Left lung (tissue), 10 donors: Measurements from ENCODE around the gene BTBD7. TPM values are rescaled to one million over a fixed set of nuclear protein-coding genes. Genes with fewer than 3 reads are reported as not detected.

Experiments used
- ATAC-seq: fragments of 200-7000 bp; cut with Tn5 transposase; one replicate; pipeline ENCODE4 v1.9.1; 2020; ENCODE audit warnings: moderate library complexity
- DNase-seq, 4 donors: peaks; one replicate each; pipeline ENCODE4 v3.0.0-alpha.2; 2013 to 2020
- H3K27ac ChIP-seq, 2 donors: fragments of 200-600 bp; sonication (generic) in 1 of 2; one replicate each; pipeline versions ENCODE4 v1.5.0 to v1.8.0; 2020 to 2021
- H3K27me3 ChIP-seq, 2 donors: fragments of 200-600 bp; sonication (generic) in 1 of 2; one replicate each; pipeline versions ENCODE4 v1.5.0 to v1.8.0; 2020 to 2021
- H3K36me3 ChIP-seq, 2 donors: fragments of 200-600 bp; sonication (generic) in 1 of 2; one replicate each; pipeline versions ENCODE4 v1.5.0 to v1.8.0; 2020 to 2021
- H3K4me1 ChIP-seq, 2 donors: fragments of 200-600 bp; one replicate each; pipeline ENCODE4 v1.8.0; 2021
- H3K4me3 ChIP-seq, 2 donors: fragments of 200-600 bp; sonication (generic) in 1 of 2; one replicate each; pipeline versions ENCODE4 v1.5.0 to v1.8.0; 2020 to 2021; ENCODE audit warnings: mild to moderate bottlenecking in 1 of 2
- H3K9me3 ChIP-seq, 2 donors: fragments of 200-600 bp; sonication (generic) in 1 of 2; one replicate each; pipeline versions ENCODE4 v1.5.0 to v1.8.0; 2020 to 2021
- CTCF ChIP-seq, 2 donors: fragments of 200-600 bp; sonication (generic) in 1 of 2; IDR thresholded peaks; one replicate each; pipeline versions ENCODE4 v1.5.0 to v1.8.0; 2021; ENCODE audit warnings: antibody characterized with exemption in 2 of 2
- intact Hi-C, 2 donors: fragments of 100-400 bp; cut with DNase I; formaldehyde crosslinking; loops; one replicate each; pipeline versions ENCODE4 v1.11.2 to v1.14.2; 2022
- polyA plus RNA-seq, 6 donors: library from polyadenylated mRNA; unstranded; fragments of 120-200 nt; gene quantifications; one replicate each; pipeline ENCODE4 v1.2.1, GENCODE V29; 2013; ENCODE audit not compliant: insufficient read length in 6 of 6
- total RNA-seq, 2 donors: library from RNA; stranded (reverse); fragmentation: NEBNext Ultra II Directional; extraction: Animal tissue kit (Norgen Biotek cat#: 25700); gene quantifications; one replicate each; pipeline ENCODE4 v1.2.1, GENCODE V29; 2021
- donor health status: DM: no; HTN: yes; CAD: no.
- donor health status: DM: no; HTN: no; CAD: no.

BTBD7 gene
- total and polyA plus RNA-seq, 8 donors = 32.1 to 42.8 (median 38.7) TPM

- no peaks in the 10 kb centered on the region for H3K9me3 ChIP-seq
Observed at GRCh38 chr14:93304771-93305170, 28.1 kb downstream of the BTBD7 start.

GRCh38 chr14:93303659-93304058, 29.2 kb downstream of the BTBD7 start:
- ATAC-seq = no peak
- intact Hi-C loops = no loop called here
- H3K4me1 ChIP-seq = peaks cover 3 to 45% of the 10 kb centered on the region in 2 donors
- H3K36me3 ChIP-seq = no peaks in the 10 kb centered on the region
- H3K27me3 ChIP-seq = no peaks in the 10 kb centered on the region
- H3K27ac ChIP-seq = peak overlapping the region in 1 of 2 donors; percentile 16
- H3K4me3 ChIP-seq = no peak overlapping the region
- no peak for DNase-seq
- H3K9me3 ChIP-seq = no peaks in the 10 kb centered on the region
- TF ChIP-seq CTCF (IDR thresholded peaks at IDR 0.05) = no peak

More at GRCh38 chr14:93304771-93305170, 28.1 kb downstream of the BTBD7 start:
- TF ChIP-seq CTCF (IDR thresholded peaks at IDR 0.05) = no peak
- Histone ChIP-seq H3K36me3 (no peaks in the 10 kb centered on the region), H3K4me1 (peaks cover 3 to 35% of the 10 kb centered on the region in 2 donors), H3K27ac (no peak overlapping the region), H3K4me3 (no peak overlapping the region), H3K27me3 (no peaks in the 10 kb centered on the region)
- intact Hi-C loops = no loop called here
- ATAC-seq (no peak), DNase-seq (no peak)

DNA sequence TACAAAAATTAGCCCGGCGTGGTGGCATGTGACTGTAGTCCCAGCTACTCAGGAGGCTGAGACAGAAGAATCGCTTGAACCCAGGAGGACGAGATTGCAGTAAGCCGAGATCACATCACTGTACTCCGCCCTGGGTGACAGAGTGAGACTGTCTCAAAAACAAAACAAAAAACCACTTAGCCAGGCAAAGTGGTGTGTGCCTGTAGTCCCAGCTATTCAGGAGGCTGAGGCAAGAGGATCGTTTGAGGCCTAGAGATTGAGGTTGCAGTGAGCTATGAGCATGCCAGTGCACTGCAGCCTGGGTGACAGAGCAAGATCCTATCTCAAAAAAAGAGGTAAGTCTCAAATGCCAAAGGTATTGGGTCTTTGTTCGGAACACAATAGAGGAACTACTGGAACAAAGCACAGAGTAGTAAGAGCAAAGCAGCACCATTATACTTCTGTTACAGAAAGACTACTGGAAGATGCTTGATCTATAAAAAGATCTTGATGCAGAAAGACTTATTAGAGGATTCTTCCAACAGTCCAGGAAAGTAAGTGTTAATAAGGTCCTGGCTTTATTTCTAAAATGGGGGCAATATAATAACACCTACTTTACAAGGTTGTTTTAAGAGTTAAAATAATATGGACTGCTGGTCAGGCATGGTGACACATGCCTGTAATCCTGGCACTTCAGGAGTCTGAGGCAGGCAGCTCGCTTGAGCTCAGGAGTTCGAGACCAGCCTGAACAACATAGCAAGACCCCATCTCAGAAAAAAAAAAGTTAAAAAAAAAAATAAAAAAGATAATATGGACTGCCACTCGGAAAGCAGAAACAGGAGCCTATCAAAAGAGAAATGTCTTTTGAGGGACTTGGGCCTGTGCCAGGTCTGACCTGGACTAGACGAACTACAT, 29.9 kb downstream of the BTBD7 start:
- DNase-seq = no peak
- H3K4me3 ChIP-seq = no peak overlapping the region
- H3K9me3 ChIP-seq = no peaks in the 10 kb centered on the region
- intact Hi-C loops = no loop called here
- TF ChIP-seq CTCF (IDR thresholded peaks at IDR 0.05) = no peak
- H3K36me3 ChIP-seq = no peaks in the 10 kb centered on the region
- H3K27me3 ChIP-seq = no peaks in the 10 kb centered on the region
- peak overlapping the region in 1 of 2 donors; percentile 16 for H3K27ac ChIP-seq
- H3K4me1 ChIP-seq = peaks cover 3 to 44% of the 10 kb centered on the region in 2 donors
- ATAC-seq = no peak

DNA sequence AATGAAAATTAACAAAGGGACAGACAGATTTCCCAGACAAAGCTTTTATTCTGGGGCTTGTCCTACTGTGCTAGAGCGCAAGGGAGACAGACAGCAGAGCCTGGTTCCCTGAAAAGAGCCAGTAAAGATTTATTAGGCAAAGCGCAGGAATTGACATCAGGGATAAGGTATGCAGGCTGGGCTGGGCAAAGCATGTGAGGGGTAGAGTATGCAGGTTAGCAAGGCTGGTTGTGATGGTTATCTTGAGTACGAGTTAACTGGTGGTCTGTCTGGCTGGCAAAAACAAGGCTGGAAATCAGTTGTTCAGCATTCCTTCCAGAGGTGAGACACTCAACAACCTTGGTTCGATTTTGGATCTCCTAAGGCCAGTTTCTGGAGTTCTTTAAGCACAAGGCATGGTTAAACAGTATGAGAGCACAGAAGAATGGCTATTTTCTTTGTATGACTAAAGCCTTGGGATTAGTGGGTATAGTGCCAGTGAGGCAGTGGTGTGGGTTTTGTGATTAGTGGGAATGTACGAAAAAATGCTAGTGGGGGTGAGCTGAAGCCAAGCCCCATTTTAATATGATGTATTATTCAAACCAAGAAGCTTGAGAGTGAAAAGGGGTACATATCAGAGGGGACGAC, 30.9 kb downstream of the BTBD7 start:
- Histone ChIP-seq H3K4me3 (no peak overlapping the region), H3K27me3 (no peaks in the 10 kb centered on the region), H3K36me3 (no peaks in the 10 kb centered on the region), H3K9me3 (no peaks in the 10 kb centered on the region), H3K27ac (no peak overlapping the region), H3K4me1 (peaks cover 3 to 39% of the 10 kb centered on the region in 2 donors)
- no peak for TF ChIP-seq CTCF (IDR thresholded peaks at IDR 0.05)
- DNase-seq (no peak), ATAC-seq (no peak)
- intact Hi-C loops = no loop called here

- H3K4me1 ChIP-seq = peaks cover under 1 to 25% of the 10 kb centered on the region in 2 donors
- H3K4me3 ChIP-seq = no peak overlapping the region
- H3K27me3 ChIP-seq = no peaks in the 10 kb centered on the region
- intact Hi-C loops = no loop called here
- H3K9me3 ChIP-seq = no peaks in the 10 kb centered on the region
- no peak for TF ChIP-seq CTCF (IDR thresholded peaks at IDR 0.05)
- H3K36me3 ChIP-seq = no peaks in the 10 kb centered on the region
- no peak overlapping the region for H3K27ac ChIP-seq
- ATAC-seq (no peak), DNase-seq (no peak)
Observed at GRCh38 chr14:93299866-93300265, 33.0 kb downstream of the BTBD7 start.
